NCI-H345 (cell line): Measurements from ENCODE around the gene TLL1.

Experiments used
- DNase-seq: peaks from one replicate; lab custom pipeline; 2025; lab: John Stamatoyannopoulos, UW

The TLL1 gene

DNA sequence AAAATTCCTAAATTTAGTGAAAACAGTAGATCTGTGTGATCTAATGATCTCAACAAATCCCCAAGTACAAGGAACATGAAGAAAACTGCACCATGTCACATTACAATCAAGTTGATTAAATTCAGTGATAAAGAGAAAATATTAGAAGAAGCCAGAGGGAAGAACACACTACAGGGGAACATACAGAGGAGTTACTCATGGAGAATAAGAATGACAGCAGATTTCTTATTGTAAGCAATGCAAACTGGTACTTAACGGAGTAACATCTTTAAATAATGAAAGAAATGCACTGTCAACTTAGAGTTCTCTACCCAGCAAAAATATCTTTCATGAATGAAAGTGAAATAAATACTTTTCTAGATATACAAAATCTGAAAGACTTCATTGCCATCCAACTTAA, 21.1 kb downstream of the TLL1 start:
- DNase-seq, result no peak

DNA sequence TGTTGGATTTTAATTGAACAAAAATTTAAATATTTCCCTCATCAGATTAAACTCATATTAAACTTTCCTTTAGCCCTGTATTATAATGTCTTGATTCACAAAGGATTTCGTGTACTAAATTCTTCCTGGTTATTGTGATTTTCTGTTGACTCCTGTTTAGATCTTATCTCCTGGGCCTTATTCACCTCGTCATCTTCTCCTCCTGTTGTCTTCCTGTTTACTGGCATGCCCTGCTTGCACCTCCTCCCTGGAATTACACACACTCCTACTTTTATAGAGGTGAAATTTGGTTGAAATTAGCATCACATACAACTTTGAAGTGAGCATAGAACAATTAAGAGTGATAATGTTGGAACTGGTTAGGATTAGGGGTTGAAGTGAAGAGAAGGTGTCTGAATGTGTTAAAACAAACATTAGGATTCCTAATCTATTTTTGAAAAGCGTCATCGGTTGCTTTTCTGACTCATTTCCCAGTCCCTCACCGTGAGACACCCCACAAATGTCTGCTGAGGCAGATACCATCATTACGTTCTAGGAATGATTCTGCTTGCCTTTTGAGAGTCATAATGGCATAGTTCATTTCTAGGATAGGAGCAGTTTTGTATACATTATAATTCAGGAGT, 32.5 kb downstream of the TLL1 start:
- DNase-seq, result no peak

DNA sequence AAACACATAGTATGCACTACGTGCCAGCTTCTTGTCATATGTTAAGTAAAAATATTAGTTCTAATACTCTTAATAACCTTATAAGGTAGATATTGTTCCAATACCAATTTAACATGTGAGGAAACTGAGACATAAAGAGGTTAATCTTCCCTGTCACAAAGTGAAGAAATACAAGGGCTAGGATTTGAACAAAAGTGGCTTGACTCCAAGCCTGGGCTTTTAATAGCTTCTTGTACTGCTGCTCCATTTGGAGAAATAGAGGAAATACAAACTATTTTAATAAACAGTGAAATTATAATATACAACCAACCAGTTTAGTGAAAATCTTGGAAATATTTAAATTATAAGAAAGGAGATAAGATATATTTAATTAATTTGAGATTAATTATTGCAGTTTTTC, 33.2 kb downstream of the TLL1 start:
- DNase-seq, result no peak

DNA sequence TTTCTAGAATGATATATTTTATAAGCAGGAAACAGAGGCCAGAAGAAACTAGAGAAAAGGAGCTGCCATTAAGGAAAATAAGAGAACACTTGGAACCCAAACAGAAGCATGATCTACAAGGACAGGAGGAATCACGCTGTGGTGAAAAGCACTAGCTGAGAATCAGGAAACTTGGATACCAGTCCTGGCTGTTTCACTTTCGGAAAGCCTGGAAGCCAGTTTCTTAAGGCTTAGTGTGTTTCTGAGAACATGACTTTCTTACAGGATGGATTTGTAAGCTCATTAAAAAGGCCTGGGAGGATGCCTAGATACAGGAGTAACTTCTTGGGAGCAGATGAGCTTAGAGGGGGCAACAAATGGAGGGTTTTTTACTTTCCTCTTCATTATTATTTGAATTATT, 36.9 kb downstream of the TLL1 start:
- no peak for DNase-seq

DNA sequence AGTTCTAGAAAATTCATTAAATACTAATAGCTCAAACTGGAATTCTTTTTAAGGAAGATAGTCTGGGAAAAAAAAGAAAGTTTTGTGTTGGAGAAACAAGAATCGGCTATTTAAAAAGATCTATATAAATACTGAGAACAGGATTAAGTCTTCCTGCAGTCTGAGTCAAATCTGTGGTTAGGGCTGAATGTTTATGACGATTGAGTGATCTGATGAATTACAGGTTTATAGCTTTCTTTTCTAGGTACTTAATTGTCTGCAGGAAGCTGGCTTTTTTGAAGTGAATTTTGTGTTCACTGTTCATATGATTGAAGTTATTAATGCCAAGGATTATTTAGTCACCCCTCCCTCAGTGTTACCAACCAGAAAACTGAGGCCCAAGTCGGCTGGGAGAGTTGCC, 42.2 kb downstream of the TLL1 start:
- DNase-seq, result no peak

DNA sequence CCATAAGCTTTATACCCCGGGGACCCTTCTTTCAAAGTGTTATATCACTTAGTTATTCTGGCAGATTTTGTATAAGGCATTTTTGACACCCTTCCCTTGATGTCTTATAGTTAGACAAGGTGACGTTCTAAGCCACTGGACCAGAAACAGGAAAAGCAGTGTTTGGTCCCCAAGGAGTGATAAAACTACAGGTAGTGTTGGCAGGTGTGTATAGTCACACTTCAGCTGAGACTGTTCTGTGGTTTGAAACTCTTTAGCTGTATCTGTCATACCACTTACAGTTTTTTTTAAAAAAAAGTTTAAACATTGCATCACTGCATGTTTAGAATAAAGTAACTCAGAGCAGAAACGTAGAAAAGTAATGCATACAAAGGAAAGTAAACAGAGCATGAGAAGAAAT, 48.5 kb downstream of the TLL1 start:
- DNase-seq, result no peak

DNA sequence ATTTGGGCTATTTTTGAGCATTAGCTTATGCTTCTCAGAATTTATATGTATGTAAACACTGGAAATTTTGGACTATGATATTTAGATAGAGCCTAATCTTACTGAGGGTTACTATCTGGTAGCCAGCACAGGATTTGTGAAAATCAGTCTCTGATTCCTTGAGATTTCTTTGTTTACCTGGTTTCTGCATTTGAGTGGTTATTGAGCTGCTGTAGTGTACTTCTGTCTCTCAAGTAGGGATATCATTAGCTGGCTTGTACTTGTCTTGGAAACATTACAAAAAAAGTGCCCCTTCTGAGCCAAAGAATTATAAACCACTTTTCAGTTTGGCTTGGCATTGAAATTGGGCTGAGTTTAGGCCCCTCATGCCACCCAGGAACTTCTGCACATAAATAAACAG, 49.7 kb downstream of the TLL1 start:
- no peak for DNase-seq

DNA sequence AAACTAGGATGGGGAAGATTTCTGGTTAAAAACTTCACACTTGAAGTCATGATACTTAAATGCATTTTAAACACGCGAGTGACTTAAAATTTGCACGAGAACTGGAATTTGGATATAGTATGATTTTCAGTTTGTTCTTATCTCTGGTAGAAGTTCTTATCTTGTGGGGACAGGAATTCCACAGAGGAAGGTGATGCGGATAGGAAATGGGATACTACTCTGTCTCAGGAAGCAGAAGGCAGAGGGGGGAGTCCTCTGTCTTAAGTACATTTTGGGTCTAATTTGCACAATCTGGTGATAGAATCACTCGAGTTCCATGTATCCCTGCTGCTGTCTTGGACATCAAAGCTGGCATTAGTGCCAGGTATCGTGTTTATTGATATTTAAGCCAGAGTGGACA, 53.3 kb downstream of the TLL1 start:
- DNase-seq, result no peak

DNA sequence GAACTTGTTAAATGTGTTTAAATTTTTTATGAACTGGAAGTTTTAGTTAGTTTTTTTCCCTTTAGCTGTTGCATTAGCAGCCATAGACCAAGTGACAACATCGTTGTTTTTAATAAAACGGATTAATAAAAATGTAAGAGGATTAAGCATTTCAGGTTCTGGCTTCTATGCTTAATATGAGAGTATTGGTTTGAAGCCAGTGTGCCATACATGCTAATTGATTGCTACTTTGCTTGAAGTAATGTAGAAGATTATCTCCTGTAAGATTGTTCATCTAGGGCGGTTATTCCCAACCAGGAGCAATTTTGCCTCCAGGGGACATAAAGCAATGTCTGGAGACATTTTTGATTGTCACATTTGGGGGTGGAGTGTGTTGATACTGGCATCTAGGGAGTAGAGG, 54.3 kb downstream of the TLL1 start:
- no peak for DNase-seq

DNA sequence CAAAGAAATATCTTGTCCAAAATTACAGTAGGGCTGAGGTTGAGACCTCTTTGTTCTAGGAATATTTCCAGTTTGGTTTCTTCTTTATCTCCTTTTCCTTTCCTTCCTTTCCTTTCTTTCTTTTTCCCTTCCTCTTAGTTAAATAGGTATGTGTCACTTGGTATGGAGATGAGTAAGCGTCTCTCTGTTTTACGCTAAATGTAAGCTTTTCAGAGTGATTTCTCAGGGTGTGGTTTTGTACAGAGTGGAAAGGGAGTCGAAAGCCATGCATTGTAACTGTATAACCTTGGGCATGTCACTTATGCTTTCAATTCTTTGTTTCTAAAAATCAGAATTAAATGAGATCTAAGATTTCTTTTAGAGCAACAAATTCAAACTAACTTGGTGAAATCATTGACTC, 54.8 kb downstream of the TLL1 start:
- DNase-seq, result no peak

DNA sequence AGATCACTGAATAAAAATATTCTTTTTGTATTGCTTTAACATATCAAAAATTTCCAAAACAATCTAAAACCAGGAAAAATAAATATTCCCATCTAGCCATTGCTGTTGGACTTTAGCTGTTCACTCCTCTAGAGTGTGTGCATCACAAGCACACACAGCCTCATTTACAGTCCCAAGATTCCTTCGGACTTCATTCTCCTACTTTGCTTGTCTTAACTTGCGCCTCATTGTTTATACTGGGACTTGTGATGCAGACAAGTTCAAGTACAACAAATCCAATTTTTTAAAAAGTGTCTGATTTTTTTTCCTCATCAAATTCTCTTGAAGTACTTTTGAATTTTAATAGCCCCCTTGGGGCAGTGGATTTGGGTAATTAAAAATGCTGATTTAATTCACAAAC, 55.6 kb downstream of the TLL1 start:
- no peak for DNase-seq

DNA sequence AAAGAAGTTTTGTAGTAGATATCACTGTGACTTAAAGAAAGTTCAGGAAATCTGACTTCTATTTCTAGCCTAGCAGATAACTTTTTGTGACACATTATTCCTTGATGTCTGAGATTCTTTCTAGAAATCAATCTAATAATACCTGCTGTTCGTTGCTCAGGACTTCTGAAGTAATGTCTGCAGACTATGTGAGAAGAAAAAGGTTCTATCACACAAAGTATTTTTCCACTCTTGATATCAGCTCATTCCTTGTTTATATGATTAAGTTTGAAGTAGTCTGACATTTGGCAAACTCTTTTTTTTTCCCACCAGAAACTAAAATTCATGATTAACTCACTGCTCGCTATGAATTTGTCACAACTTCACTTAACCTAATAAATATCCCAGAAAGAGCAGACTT, 56.6 kb downstream of the TLL1 start:
- DNase-seq, result no peak

DNA sequence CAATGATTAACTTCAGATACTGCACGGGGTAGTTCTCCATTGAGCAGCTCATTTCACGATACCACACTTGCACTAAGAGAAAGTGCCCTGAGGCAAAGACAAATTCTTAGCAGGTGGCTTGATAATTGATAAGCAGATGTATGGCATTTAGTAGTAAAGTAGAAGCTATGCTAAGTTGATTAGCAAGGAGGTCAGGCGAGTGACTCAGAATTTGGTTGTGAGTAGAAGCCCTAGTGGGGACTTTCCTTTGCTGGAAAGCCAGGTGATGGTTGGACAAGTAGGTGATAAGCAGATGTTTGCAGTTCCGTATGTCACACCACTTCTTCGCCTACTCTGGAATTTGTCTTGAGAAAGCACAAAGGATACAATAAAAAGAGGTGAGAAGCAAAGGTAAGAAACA, 58.7 kb downstream of the TLL1 start:
- DNase-seq, result no peak

DNA sequence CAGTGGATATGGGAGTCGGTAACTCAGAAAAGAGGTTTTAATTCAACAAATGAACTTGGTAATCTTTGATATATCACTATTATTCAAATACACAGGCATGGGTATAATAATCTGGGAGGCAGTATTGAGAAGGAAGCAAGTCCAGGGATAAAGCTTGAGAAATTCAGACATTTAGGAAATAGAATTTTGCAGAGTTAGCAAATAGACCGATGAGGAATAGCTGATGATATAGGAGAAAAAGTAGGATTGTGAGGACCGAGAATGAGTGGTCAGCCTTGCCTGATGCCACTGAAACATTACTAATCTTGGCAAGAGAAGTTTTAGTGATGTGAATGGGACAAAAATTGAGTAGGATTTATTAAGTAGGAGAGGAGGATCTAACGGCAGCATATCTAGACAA, 71.9 kb downstream of the TLL1 start:
- DNase-seq, result no peak

DNA sequence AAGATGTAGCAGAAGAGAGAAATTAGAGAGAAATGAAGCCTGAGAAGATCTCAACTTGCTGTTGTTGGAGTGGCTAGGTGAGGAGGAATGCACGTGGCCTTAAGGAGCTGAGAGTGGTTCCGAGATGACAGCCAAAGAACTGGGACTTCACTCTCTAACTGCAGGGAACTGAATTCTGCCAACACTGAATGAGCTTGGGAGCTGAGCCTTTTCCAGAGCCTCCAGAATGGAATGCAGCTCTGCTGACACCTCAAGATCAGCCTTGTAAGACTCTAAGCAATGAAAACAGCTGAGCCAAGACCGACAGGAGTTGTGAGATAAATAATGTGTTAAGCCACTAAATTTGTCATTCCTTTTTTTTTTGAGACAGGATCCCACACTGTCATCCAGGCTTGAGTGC, 73.0 kb downstream of the TLL1 start:
- DNase-seq, result no peak

DNA sequence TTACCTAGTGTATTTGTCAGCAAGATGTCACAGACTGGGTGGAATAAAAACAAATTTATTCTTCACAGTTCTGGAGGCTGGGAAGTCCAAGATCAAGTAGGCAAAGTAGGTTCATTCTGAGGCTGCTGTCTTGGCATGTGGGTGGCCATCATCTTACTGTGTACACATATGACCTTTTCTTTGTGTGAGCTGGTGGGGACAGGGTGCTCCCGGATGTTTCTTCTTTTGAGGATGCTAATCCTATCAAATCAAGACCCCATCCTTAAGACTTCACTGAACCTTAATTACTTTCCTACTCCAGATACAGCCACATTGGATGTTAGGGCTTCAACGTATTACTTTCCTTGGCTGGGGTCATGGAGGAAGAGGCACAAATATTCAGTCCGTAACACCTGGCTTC, 74.0 kb downstream of the TLL1 start:
- DNase-seq, result no peak

DNA sequence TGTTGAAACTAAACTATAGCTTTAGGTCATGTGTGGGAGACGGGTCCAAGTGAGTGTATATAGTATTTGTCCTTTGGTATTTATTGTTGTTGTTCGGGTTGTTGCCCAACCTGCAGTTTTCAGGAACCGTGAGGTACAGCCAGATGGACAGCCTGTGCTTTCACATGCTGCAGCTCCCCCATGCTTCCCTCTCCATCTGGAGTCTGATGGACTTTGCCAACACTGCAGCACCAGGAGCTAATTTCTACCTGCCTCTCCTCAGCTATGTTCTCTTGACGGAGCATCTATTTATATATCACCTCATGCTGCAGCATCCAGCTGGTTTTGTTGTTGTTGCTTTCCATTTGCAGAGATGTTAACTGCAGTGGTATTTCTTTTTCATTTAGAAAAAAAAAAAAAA, 80.1 kb downstream of the TLL1 start:
- no peak for DNase-seq

DNA sequence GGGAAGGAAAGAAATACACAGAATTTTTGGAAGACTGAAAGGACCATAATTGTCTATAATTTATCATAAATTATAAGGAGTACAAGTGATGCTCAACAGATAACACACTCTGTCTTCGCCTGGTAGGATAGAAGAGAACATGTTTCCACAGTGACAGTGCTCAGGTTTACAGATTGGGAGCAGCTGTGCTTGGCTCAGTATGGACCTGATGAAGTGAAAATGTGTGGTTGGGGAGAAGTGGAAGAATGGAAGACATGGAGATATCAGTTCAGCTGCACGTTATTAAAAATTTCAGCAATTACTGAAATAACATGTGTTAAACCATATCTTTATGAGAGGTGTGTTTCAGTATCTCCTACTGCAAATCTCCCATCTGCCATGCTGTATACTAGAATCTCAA, 90.6 kb downstream of the TLL1 start:
- DNase-seq, result no peak

DNA sequence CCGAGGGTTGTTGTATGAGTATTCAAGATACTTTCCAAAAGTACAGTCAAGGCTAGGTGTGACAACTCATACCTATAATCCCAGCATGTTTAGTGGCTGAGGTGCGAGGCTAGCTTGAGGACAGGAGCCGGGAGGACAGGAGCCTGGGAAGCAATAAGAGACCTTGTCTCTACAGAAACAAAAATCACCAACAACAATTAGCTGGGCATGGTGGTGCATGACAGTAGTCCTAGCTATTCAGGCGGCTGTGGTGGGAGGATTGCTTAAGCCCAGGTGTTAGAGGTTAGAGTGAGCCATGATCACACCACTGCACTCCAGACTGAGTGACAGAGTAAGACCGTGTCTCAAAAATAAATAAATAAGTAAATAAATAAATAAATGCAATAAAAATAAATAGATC, 91.6 kb downstream of the TLL1 start:
- DNase-seq, result no peak

DNA sequence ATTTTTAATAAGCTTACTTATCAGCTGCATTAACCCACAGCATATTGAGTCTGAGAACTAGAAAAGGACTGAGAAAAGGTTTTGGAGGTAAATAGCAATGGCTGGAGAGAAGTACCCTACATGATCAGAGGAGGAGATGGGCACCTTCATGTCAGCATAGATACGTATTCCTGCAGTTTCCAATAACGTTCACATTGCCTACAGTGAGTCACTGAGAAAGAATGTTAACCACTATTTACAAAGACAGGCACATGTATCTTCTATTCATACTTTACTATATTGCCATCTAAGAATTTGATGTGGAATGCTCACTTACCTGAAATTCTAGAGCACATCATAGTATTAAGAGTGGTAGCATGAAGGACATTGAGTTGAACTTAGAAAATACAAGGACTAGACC, 92.5 kb downstream of the TLL1 start:
- DNase-seq, result no peak

DNA sequence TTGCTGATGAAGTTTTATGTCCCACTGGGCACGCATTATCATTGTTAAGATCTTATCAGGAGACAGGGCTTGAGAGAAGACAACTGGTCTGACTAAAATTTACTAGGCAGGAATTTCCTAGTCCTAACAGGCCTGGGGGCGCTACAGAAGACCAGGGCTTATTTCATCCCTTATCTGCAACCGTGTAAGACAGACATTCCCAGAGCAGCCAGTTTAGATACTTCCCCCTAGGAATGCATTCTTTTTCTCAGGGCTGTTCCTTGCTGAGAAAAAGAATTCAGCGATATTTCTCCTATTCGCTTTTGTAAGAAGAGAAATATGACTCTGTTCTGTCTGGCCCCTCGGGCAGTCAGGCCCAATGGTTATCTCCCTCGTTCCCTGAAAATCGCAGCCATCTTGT, 93.8 kb downstream of the TLL1 start:
- DNase-seq, result no peak

DNA sequence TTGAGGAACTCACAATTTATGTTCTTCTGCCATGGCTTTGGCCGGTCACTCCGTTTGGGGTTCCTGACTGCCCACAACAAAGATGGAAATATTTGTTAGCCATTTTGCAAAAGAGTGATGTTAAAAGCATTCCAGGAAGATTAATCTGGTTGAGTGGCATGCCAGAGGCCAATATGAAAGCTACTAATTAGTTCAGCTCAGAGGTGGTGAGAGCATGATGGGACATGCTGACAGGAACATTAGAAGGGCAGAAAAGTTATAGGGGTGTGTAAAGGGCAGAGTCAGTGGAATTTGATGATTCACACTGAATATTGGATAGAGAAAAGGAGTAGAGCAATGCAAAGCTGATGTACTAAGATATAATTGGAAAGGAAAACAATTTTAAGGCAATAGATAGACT, 94.4 kb downstream of the TLL1 start:
- DNase-seq, result no peak

DNA sequence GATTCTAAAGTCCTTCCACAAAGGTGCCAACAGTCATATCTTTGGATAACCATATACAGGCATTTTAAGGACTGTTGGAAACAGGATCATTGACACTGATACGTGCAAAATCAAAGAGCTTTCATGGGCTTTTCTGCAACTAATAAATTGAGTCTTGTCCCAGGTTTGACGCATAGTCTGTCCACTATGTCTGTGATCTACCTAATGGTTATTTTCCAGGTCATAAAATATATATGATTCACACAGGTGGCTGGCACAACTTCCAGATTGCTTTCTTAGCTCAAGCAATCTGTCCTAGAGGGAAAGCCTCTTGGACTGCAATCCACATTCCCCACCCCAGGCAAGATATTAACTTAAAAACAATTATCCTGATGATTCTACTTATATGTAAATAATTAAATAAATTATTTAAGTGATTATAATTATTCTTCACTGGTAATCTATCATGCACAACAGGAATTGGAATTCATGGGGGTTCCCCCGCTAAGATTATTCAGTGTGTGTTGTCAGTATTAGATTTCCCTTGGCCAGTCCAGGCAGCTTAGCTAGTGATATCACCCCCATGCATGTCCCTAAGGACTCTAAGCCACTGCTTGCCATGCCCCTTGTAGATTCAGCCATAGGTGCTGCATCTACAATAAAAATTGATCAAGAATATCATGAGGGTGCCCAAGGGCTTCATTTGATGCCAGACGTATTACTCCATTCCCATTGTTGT, 97.8 kb downstream of the TLL1 start:
- no peak for DNase-seq

DNA sequence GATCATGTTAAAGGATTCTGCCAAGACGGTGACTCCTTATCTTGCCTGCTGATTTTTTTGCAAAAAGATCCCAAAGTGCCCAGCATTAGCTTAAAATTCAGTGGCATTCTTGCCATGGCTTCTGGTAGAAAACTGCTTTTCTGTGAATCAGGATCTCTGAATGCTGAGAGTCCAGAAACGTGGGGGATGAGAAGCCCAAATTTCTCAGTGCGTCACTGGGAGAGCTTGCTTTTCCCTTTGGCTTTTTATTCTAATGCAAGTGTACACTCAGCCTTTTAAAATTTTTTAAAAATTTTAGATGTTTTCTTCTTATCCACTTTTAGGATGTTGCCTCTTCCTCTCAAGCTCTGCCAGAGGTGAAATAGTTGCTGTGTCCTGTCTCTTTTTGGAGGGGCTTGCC, 98.4 kb downstream of the TLL1 start:
- no peak for DNase-seq
